G401.6 (cell line): Measurements from ENCODE around the gene C6orf89.
"Not testable (repeated sequence)": the region's sequence is repeated elsewhere in the genome, so short reads cannot be mapped to it uniquely, and the experiment has no call there.

Experiments used
- FAIRE-seq: peaks from 2 replicates; lab custom pipeline; 2012; peaks lifted over from hg19 to GRCh38; lab: Jason Lieb, UNC

C6orf89 gene

GRCh38 chr6:36924131-36924530, 38.4 kb downstream of the C6orf89 start:
- no peak for FAIRE-seq

GRCh38 chr6:36924778-36925374, 39.1 kb downstream of the C6orf89 start:
- FAIRE-seq = no peak

DNA sequence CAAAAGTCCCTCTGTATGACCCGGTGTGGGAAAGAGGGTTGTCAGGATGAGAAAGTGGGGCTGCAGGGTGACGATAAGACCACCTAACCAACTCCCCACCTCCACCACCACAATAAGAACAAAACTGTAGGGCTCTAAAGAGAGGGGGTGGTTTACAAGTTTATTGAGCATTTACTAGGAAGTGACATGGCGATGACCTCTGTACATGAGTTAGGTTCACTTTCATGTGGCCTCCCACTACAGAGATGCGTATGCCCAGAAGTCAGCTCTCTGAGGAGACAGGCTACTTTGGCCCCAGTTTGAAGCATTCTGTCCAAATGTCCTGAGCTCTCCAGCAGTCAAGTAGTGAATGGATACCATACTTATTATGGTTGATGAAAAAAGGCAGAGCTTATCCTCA, 40.1 kb downstream of the C6orf89 start:
- no peak for FAIRE-seq

- no peak for FAIRE-seq
Observed at GRCh38 chr6:36926708-36927513, 41.2 kb downstream of the C6orf89 start.

GRCh38 chr6:36927691-36928546, 42.2 kb downstream of the C6orf89 start:
- FAIRE-seq = no peak

GRCh38 chr6:36928547-36928918, 42.8 kb downstream of the C6orf89 start:
- no peak for FAIRE-seq

DNA sequence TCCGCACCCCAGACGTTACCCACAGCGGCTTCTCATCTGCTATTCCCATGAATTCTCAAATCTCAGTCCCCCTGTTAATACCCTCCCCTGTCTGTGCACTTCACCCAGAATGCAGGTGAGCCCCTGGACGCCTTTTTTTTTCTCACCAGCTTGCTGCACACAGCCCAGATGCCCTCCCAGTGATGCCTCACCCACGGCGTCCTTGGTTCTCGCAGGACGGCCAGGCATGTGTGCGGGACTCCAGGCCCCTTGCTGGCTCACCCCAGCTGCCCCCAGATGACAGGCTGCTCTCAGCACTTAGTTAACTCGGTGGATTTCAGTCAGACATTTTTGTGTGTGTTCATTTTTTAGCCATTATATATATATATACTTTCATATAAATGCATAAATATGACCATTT, 43.4 kb downstream of the C6orf89 start:
- no peak for FAIRE-seq

GRCh38 chr6:36929607-36930006, 43.9 kb downstream of the C6orf89 start:
- no peak for FAIRE-seq

DNA sequence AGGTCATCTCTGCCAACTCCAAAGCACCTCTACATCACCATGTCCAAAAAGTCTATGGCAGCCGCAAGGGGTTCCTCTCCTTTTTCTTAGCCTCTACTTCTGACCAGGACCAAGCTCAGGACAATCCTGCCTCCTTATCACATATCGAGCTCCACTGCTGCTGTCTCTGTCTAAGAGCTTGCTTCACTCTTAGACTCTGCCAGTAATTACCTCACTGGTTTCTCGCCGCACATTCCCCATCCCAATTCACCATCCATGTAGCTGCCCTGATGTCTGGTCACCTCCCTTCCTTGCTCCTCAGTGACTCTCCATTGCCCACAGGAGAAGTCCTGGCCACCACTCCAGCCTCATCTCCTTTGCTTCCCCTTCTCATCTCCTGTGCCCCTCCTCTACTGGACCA, 44.7 kb downstream of the C6orf89 start:
- no peak for FAIRE-seq

GRCh38 chr6:36933102-36933501, 47.4 kb downstream of the C6orf89 start:
- no peak for FAIRE-seq

GRCh38 chr6:36933519-36933918, 47.8 kb downstream of the C6orf89 start:
- FAIRE-seq = no peak

DNA sequence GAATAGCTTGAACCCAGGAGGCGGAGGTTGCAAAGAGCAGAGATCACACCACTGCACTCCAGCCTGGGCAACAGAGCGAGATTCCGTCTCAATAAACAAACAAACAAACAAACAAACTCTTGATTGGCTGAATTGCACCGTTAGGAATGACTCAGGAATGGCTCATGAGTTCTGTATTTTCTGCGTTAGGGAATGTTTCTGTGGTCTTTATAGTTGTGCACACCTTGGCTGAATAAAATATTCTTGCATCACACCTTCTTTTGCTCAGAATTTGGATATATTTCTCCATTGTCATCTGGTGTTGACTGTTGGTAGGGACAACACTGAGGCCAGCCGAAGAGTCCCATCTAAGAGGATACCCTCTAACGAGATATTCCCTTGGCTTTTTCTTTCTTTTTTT, 49.1 kb downstream of the C6orf89 start:
- FAIRE-seq = no peak

- FAIRE-seq = no peak
Observed at GRCh38 chr6:36936824-36937223, 51.1 kb downstream of the C6orf89 start.

GRCh38 chr6:36937896-36938295, 52.1 kb downstream of the C6orf89 start:
- FAIRE-seq = no peak

GRCh38 chr6:36938536-36938935, 52.8 kb downstream of the C6orf89 start:
- no peak for FAIRE-seq

DNA sequence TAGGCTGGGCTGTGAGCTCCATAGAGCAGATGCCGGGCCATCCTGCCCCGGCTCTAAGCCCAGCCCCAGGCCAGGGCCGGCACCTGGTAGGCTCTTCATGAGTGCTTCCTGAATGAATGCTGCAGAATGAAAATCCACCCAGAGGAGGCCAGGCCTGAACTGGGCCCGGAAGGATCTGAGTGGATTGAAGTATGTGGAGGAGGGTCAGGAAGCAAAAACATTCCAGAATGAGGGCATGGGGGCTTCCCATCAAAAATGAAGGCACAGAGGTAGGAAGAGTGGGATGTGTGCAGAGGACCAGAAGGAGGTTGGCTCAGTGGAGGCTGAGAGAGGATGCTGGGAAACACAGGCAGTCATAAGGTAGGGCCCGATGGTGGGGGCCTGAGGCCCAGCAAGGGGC, 53.3 kb downstream of the C6orf89 start:
- not testable (repeated sequence) for FAIRE-seq

DNA sequence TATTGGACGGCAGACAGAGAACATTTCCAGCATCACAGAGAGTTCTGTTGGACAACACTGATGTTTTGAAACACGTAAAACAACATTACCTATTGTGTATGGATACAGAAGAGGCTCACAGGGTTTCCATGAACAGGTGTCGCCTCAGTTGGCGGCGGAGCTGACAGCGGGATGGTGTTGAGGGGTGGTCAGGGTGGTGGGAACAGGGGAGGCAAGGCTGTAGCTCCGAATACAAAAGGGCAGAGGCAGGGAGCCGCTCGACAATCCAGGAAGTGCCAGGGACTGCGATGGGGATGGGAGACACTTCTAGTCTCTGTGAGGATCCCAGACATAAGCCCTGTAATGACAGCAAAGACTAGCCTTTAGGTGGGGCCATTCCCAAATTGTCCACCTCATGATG, 54.3 kb downstream of the C6orf89 start:
- no peak for FAIRE-seq

DNA sequence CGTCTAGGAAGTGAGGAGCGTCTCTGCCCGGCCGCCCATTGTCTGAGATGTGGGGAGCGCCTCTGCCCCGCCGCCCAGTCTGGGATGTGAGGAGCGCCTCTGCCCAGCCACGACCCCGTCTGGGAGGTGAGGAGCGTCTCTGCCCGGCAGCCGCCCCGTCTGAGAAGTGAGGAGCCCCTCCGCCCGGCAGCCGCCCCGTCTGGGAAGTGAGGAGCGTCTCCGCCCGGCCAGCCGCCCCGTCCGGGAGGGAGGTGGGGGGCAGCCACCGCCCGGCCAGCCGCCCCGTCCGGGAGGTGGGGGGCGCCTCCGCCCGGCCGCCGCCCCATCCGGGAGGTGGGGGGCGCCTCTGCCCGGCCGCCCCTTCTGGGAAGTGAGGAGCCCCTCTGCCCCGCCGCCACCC, 55.8 kb downstream of the C6orf89 start:
- FAIRE-seq = not testable (repeated sequence)

GRCh38 chr6:36942329-36942728, 56.6 kb downstream of the C6orf89 start:
- not testable (repeated sequence) for FAIRE-seq

- no peak for FAIRE-seq
Observed at GRCh38 chr6:36944650-36945049, 58.9 kb downstream of the C6orf89 start.

GRCh38 chr6:36945301-36945700, 59.5 kb downstream of the C6orf89 start:
- no peak for FAIRE-seq

GRCh38 chr6:36946526-36946925, 60.8 kb downstream of the C6orf89 start:
- FAIRE-seq = no peak
